Measurements from ENCODE around the gene VWA3B. TPM values are rescaled to one million over a fixed set of nuclear protein-coding genes. Genes with fewer than 3 reads are reported as not detected.

VWA3B gene
- total and polyA plus RNA-seq, 4 donors = 3.5 to 29.2 (median 11.2) TPM

GRCh38 chr2:98343285-98343684 is 256.3 kb downstream of the VWA3B start:
- Histone ChIP-seq H3K9me3 (ENCODE audit: control insufficient read depth in 4 of 4, insufficient read depth in 3 of 4, low read length in 3 of 4) (peaks cover 0 to 8% (median 0%) of the 10 kb centered on the region in 4 donors), H3K9ac (ENCODE audit: insufficient read depth in 1 of 2, low read length in 2 of 2) (no peak overlapping the region), H3K27me3 (ENCODE audit: control insufficient read depth in 3 of 3, insufficient read depth in 3 of 3, low read length in 2 of 3) (peaks cover 2 to 57% (median 26%) of the 10 kb centered on the region in 3 donors), H3K4me3 (no peak overlapping the region), H3K4me1 (ENCODE audit: control insufficient read depth in 5 of 5, insufficient read depth in 5 of 5, low read length in 5 of 5) (peaks cover 0 to 6% (median 0%) of the 10 kb centered on the region in 5 donors), H3K36me3 (ENCODE audit: control insufficient read depth in 4 of 4, insufficient read depth in 4 of 4, low read length in 4 of 4) (no peaks in the 10 kb centered on the region), H3K27ac (ENCODE audit: low read depth in 1 of 2, low read length in 1 of 2) (no peak overlapping the region)
- no peak for TF ChIP-seq CTCF (IDR thresholded peaks at IDR 0.05; ENCODE audit: control extremely low read depth, extremely low read depth)
- no peak for ATAC-seq (ENCODE audit: insufficient read depth, low FRiP score)
- 58 to 72% methylated on average over 3 of the region's 3 CpGs for WGBS, 2 donors
- no peak for DNase-seq

- no peak within 1 kb of the TSS for H3K9ac ChIP-seq (ENCODE audit: insufficient read depth in 1 of 2, low read length in 2 of 2)
- no peak for TF ChIP-seq CTCF (IDR thresholded peaks at IDR 0.05; ENCODE audit: control extremely low read depth, extremely low read depth)
- H3K9me3 ChIP-seq (ENCODE audit: control insufficient read depth in 4 of 4, insufficient read depth in 3 of 4, low read length in 3 of 4) = peaks cover 0 to 13% (median 0%) of the 10 kb centered on the region in 4 donors
- H3K36me3 ChIP-seq (ENCODE audit: control insufficient read depth in 4 of 4, insufficient read depth in 4 of 4, low read length in 4 of 4) = no peaks in the 10 kb centered on the region
- peaks cover 4 to 79% (median 44%) of the 10 kb centered on the region in 3 donors for H3K27me3 ChIP-seq (ENCODE audit: control insufficient read depth in 3 of 3, insufficient read depth in 3 of 3, low read length in 2 of 3)
- WGBS, 2 donors = 3 to 5% methylated on average over 69 to 72 of the region's 72 CpGs
- DNase-seq = peak; percentile 30 to 60 (median 51)
- peaks cover 0 to 6% (median 0%) of the 10 kb centered on the region in 5 donors for H3K4me1 ChIP-seq (ENCODE audit: control insufficient read depth in 5 of 5, insufficient read depth in 5 of 5, low read length in 5 of 5)
- H3K27ac ChIP-seq (ENCODE audit: low read depth in 1 of 2, low read length in 1 of 2) = no peak within 1 kb of the TSS
- H3K4me3 ChIP-seq = no peak within 1 kb of the TSS
- no peak for ATAC-seq (ENCODE audit: insufficient read depth, low FRiP score)
Observed at GRCh38 chr2:98346311-98347236, 259.6 kb downstream of the VWA3B start, which contains the start of gene CNGA3. CNGA3 (plus strand) TSS chr2:98346456; CDS start chr2:98369976, 23,520 bp downstream.

- DNase-seq = no peak
- no peak for TF ChIP-seq CTCF (IDR thresholded peaks at IDR 0.05; ENCODE audit: control extremely low read depth, extremely low read depth)
- H3K4me3 ChIP-seq = no peak overlapping the region
- ATAC-seq (ENCODE audit: insufficient read depth, low FRiP score) = no peak
- H3K4me1 ChIP-seq (ENCODE audit: control insufficient read depth in 5 of 5, insufficient read depth in 5 of 5, low read length in 5 of 5) = peaks cover 0 to 6% (median 0%) of the 10 kb centered on the region in 5 donors
- H3K9me3 ChIP-seq (ENCODE audit: control insufficient read depth in 4 of 4, insufficient read depth in 3 of 4, low read length in 3 of 4) = peaks cover 0 to 13% (median 0%) of the 10 kb centered on the region in 4 donors
- 7 to 9% methylated on average over 54 of the region's 54 CpGs for WGBS, 2 donors
- H3K9ac ChIP-seq (ENCODE audit: insufficient read depth in 1 of 2, low read length in 2 of 2) = no peak overlapping the region
- H3K27me3 ChIP-seq (ENCODE audit: control insufficient read depth in 3 of 3, insufficient read depth in 3 of 3, low read length in 2 of 3) = peaks cover 4 to 79% (median 44%) of the 10 kb centered on the region in 3 donors
- no peaks in the 10 kb centered on the region for H3K36me3 ChIP-seq (ENCODE audit: control insufficient read depth in 4 of 4, insufficient read depth in 4 of 4, low read length in 4 of 4)
- H3K27ac ChIP-seq (ENCODE audit: low read depth in 1 of 2, low read length in 1 of 2) = no peak overlapping the region
Observed at GRCh38 chr2:98347298-98348065, 260.5 kb downstream of the VWA3B start.
